ELR (cell line): ENCODE measurements around the gene USP47.

ENCODE experiments used
- DNase-seq: peaks from one replicate; pipeline ENCODE4 v3.0.0-alpha.2; 2015; ENCODE audit warnings: low read depth

The USP47 gene

GRCh38 chr11:11966354-11966741, 124.6 kb downstream of the USP47 start:
- no peak for DNase-seq

GRCh38 chr11:11966826-11967668, 125.3 kb downstream of the USP47 start:
- DNase-seq = peak; percentile 75

GRCh38 chr11:11967669-11968510, 126.1 kb downstream of the USP47 start:
- no peak for DNase-seq

- DNase-seq = no peak
These were observed 126.9 kb downstream of the USP47 start for GRCh38 chr11:11968511-11969280.

GRCh38 chr11:11969380-11970215, 127.8 kb downstream of the USP47 start:
- DNase-seq = no peak

- DNase-seq = no peak
These were observed 128.8 kb downstream of the USP47 start for GRCh38 chr11:11970556-11970955.

GRCh38 chr11:11971906-11972547, 130.3 kb downstream of the USP47 start:
- no peak for DNase-seq

- DNase-seq = no peak
These were observed 131.1 kb downstream of the USP47 start for GRCh38 chr11:11972730-11973341.

- no peak for DNase-seq
These were observed 131.6 kb downstream of the USP47 start for GRCh38 chr11:11973361-11973800.

GRCh38 chr11:11973866-11974265, 132.1 kb downstream of the USP47 start:
- DNase-seq = no peak

- DNase-seq = no peak
These were observed 133.7 kb downstream of the USP47 start for GRCh38 chr11:11975201-11976092.

GRCh38 chr11:11976481-11977127, 134.8 kb downstream of the USP47 start:
- peak; percentile 24 for DNase-seq

- peak; percentile 95 for DNase-seq
These were observed 135.6 kb downstream of the USP47 start for GRCh38 chr11:11977206-11977938.

GRCh38 chr11:11978098-11978637, 136.4 kb downstream of the USP47 start:
- DNase-seq = no peak

GRCh38 chr11:11978792-11979487, 137.2 kb downstream of the USP47 start:
- peak; percentile 78 for DNase-seq

GRCh38 chr11:11979488-11980117, 137.8 kb downstream of the USP47 start:
- DNase-seq = peak; percentile 79

GRCh38 chr11:11980200-11980599, 138.4 kb downstream of the USP47 start:
- DNase-seq = no peak
